ENCODE data around the gene BRSK2. TPM values are rescaled to one million over a fixed set of nuclear protein-coding genes. Genes with fewer than 3 reads are reported as not detected.

The BRSK2 gene
- total and polyA plus RNA-seq, 2 donors (not counting 1 experiment from before 2014, with no cell fraction given): 0.11 to 0.33 TPM

- DNase-seq (ENCODE audit: low read depth in 2 of 2): peak; percentile 90 to 94
- H3K27ac ChIP-seq (ENCODE audit: insufficient read depth, low read length): no peak overlapping the region
These were observed 417 bp upstream of the BRSK2 start for GRCh38 chr11:1389103-1389931.

GRCh38 chr11:1390569-1391164 is 933 bp downstream of the BRSK2 start:
- peak in 1 of 2 donors; percentile 9 for DNase-seq (ENCODE audit: low read depth in 2 of 2)
- Histone ChIP-seq H3K27ac (ENCODE audit: insufficient read depth, low read length) (no peak overlapping the region), H3K9ac (ENCODE audit: insufficient read depth, low read length) (no peak overlapping the region), H2AFZ (ENCODE audit: low read length) (no peak overlapping the region), H3K79me2 (ENCODE audit: control insufficient read depth, insufficient read depth, low read length) (no peaks in the 10 kb centered on the region), H3K36me3 (ENCODE audit: control insufficient read depth, insufficient read depth, low read length) (no peaks in the 10 kb centered on the region), H3K27me3 (ENCODE audit: control insufficient read depth, insufficient read depth, low read length) (peaks cover 11% of the 10 kb centered on the region), H3K9me3 (ENCODE audit: control insufficient read depth, insufficient read depth, low read depth, low read length) (no peaks in the 10 kb centered on the region), H4K20me1 (ENCODE audit: control insufficient read depth, extremely low read depth, insufficient read depth, low read length) (no peaks in the 10 kb centered on the region), H3K4me3 (replicated peaks in 1 of 4; ENCODE audit: control extremely low read depth in 1 of 4, insufficient read depth in 1 of 4, low read depth in 3 of 4, low read length in 4 of 4) (no peak overlapping the region), H3K4me1 (ENCODE audit: control insufficient read depth, extremely low read depth, insufficient read depth, low read length) (no peaks in the 10 kb centered on the region), H3K4me2 (ENCODE audit: extremely low read depth, insufficient read depth, low read length) (no peak overlapping the region)
- no peak for TF ChIP-seq CTCF (conservative IDR thresholded peaks at IDR 0.05 in 1 of 2, IDR thresholded peaks at IDR 0.05 in 1 of 2; ENCODE audit: low read depth in 1 of 2, low read length in 2 of 2)
- TF ChIP-seq EZH2 (IDR thresholded peaks at IDR 0.05; ENCODE audit: low read length, missing control alignments): peak; percentile 86

More at GRCh38 chr11:1389103-1389931, 417 bp upstream of the BRSK2 start:
- peak overlapping the region; percentile 34 to 61 (median 38) for H3K4me3 ChIP-seq (replicated peaks in 1 of 4; ENCODE audit: control extremely low read depth in 1 of 4, insufficient read depth in 1 of 4, low read depth in 3 of 4, low read length in 4 of 4)
- H3K4me1 ChIP-seq (ENCODE audit: control insufficient read depth, extremely low read depth, insufficient read depth, low read length): no peaks in the 10 kb centered on the region
- H3K4me2 ChIP-seq (ENCODE audit: extremely low read depth, insufficient read depth, low read length): peak overlapping the region; percentile 85
- peaks cover 11% of the 10 kb centered on the region for H3K27me3 ChIP-seq (ENCODE audit: control insufficient read depth, insufficient read depth, low read length)
- no peaks in the 10 kb centered on the region for H3K36me3 ChIP-seq (ENCODE audit: control insufficient read depth, insufficient read depth, low read length)
- no peaks in the 10 kb centered on the region for H3K79me2 ChIP-seq (ENCODE audit: control insufficient read depth, insufficient read depth, low read length)
- H4K20me1 ChIP-seq (ENCODE audit: control insufficient read depth, extremely low read depth, insufficient read depth, low read length): no peaks in the 10 kb centered on the region
- peak overlapping the region; percentile 70 for H2AFZ ChIP-seq (ENCODE audit: low read length)
- peak overlapping the region; percentile 66 for H3K9ac ChIP-seq (ENCODE audit: insufficient read depth, low read length)
- no peak for TF ChIP-seq CTCF (conservative IDR thresholded peaks at IDR 0.05 in 1 of 2, IDR thresholded peaks at IDR 0.05 in 1 of 2; ENCODE audit: low read depth in 1 of 2, low read length in 2 of 2)
- TF ChIP-seq EZH2 (IDR thresholded peaks at IDR 0.05; ENCODE audit: low read length, missing control alignments): no peak
- no peaks in the 10 kb centered on the region for H3K9me3 ChIP-seq (ENCODE audit: control insufficient read depth, insufficient read depth, low read depth, low read length)
